ENCODE measurements around the gene PRSS57. TPM values are rescaled to one million over a fixed set of nuclear protein-coding genes. Genes with fewer than 3 reads are reported as not detected.

PRSS57 gene
- total RNA-seq, 1 experiment from 2014 or later: not detected

- DNase-seq (ENCODE audit: low read depth, low spot score): no peak
- in situ Hi-C loops (cut with HindIII; ENCODE audit: low pct_unique_long_range_greater_than_20kb, low sequenced_read_pairs): no loop called here
Observed at GRCh38 chr19:726993-727956, 32.0 kb upstream of the PRSS57 start.

- DNase-seq (ENCODE audit: low read depth, low spot score): no peak
- in situ Hi-C loops (cut with HindIII; ENCODE audit: low pct_unique_long_range_greater_than_20kb, low sequenced_read_pairs): no loop called here
Observed at GRCh38 chr19:725461-726089, 30.3 kb upstream of the PRSS57 start.

GRCh38 chr19:723714-724113 is 28.5 kb upstream of the PRSS57 start:
- in situ Hi-C loops (cut with HindIII; ENCODE audit: low pct_unique_long_range_greater_than_20kb, low sequenced_read_pairs): no loop called here
- no peak for DNase-seq (ENCODE audit: low read depth, low spot score)

GRCh38 chr19:723247-723646 is 28.0 kb upstream of the PRSS57 start:
- in situ Hi-C loops (cut with HindIII; ENCODE audit: low pct_unique_long_range_greater_than_20kb, low sequenced_read_pairs): no loop called here
- no peak for DNase-seq (ENCODE audit: low read depth, low spot score)

- in situ Hi-C loops (cut with HindIII; ENCODE audit: low pct_unique_long_range_greater_than_20kb, low sequenced_read_pairs): no loop called here
- DNase-seq (ENCODE audit: low read depth, low spot score): no peak
Observed at GRCh38 chr19:722553-723101, 27.4 kb upstream of the PRSS57 start.

GRCh38 chr19:720345-721160 is 25.3 kb upstream of the PRSS57 start:
- in situ Hi-C loops (cut with HindIII; ENCODE audit: low pct_unique_long_range_greater_than_20kb, low sequenced_read_pairs): no loop called here
- no peak for DNase-seq (ENCODE audit: low read depth, low spot score)

GRCh38 chr19:719636-720344 is 24.5 kb upstream of the PRSS57 start:
- in situ Hi-C loops (cut with HindIII; ENCODE audit: low pct_unique_long_range_greater_than_20kb, low sequenced_read_pairs): no loop called here
- DNase-seq (ENCODE audit: low read depth, low spot score): no peak

- DNase-seq (ENCODE audit: low read depth, low spot score): no peak
- in situ Hi-C loops (cut with HindIII; ENCODE audit: low pct_unique_long_range_greater_than_20kb, low sequenced_read_pairs): no loop called here
Observed at GRCh38 chr19:718991-719512, 23.8 kb upstream of the PRSS57 start.

GRCh38 chr19:718251-718951 is 23.1 kb upstream of the PRSS57 start:
- in situ Hi-C loops (cut with HindIII; ENCODE audit: low pct_unique_long_range_greater_than_20kb, low sequenced_read_pairs): no loop called here
- no peak for DNase-seq (ENCODE audit: low read depth, low spot score)

- in situ Hi-C loops (cut with HindIII; ENCODE audit: low pct_unique_long_range_greater_than_20kb, low sequenced_read_pairs): no loop called here
- no peak for DNase-seq (ENCODE audit: low read depth, low spot score)
Observed at GRCh38 chr19:715347-715746, 20.1 kb upstream of the PRSS57 start.

- in situ Hi-C loops (cut with HindIII; ENCODE audit: low pct_unique_long_range_greater_than_20kb, low sequenced_read_pairs): no loop called here
- DNase-seq (ENCODE audit: low read depth, low spot score): no peak
Observed at GRCh38 chr19:711254-711653, 16.0 kb upstream of the PRSS57 start.

GRCh38 chr19:710767-711166 is 15.5 kb upstream of the PRSS57 start:
- in situ Hi-C loops (cut with HindIII; ENCODE audit: low pct_unique_long_range_greater_than_20kb, low sequenced_read_pairs): no loop called here

GRCh38 chr19:709965-710571 is 14.8 kb upstream of the PRSS57 start:
- in situ Hi-C loops (cut with HindIII; ENCODE audit: low pct_unique_long_range_greater_than_20kb, low sequenced_read_pairs): no loop called here
- no peak for DNase-seq (ENCODE audit: low read depth, low spot score)

More at GRCh38 chr19:710767-711166, 15.5 kb upstream of the PRSS57 start:
- no peak for DNase-seq (ENCODE audit: low read depth, low spot score)

- DNase-seq (ENCODE audit: low read depth, low spot score): no peak
- in situ Hi-C loops (cut with HindIII; ENCODE audit: low pct_unique_long_range_greater_than_20kb, low sequenced_read_pairs): no loop called here
Observed at GRCh38 chr19:709196-709964, 14.1 kb upstream of the PRSS57 start.

Measured in SK-MEL-5 (cell line).